ENCODE data around the gene IL20RB. TPM values are rescaled to one million over a fixed set of nuclear protein-coding genes. Genes with fewer than 3 reads are reported as not detected.

Gene IL20RB
- total RNA-seq, 4 donors from 2014 or later, result 257 to 288 (median 273) TPM

DNA sequence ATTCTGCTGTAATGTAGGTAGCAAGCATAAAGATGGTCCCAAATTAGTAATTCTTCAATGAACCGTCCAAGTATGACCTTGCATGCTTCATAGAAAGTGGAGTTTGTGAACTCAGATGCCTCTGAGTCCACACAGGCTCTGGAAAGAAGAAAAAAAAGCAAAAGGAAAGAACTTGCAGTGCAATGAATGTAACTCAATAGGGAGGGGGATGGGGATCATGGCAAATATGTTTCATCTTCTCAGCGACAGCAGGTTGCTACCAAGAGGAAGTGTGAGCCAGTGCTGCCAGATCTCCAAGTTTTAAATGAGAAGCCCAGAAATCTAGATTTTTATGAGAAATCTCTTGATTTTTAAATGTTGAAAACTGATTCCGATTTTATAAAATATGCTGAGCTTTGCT lies 50.3 kb downstream of the IL20RB start:
- WGBS, 2 donors, result 77 to 82% methylated on average over 3 of the region's 3 CpGs

GRCh38 chr3:137008976-137009375 lies 51.2 kb downstream of the IL20RB start:
- DNase-seq (ENCODE audit: low spot score in 2 of 2), result no peak
- no peak overlapping the region for H3K4me3 ChIP-seq (ENCODE audit: low read depth, poor library complexity, severe bottlenecking)
- whole genome bisulfite sequencing, 2 donors, result 91 to 93% methylated on average over 4 of the region's 4 CpGs
- intact Hi-C loops (cut with DNase I; ENCODE audit: low total_unique reads), result no loop called here
- TF ChIP-seq CTCF (IDR thresholded peaks at IDR 0.05), result no peak
- TF ChIP-seq POLR2A (IDR thresholded peaks at IDR 0.05), result no peak

More for the DNA sequence above, 50.3 kb downstream of the IL20RB start:
- no peak overlapping the region for H3K4me3 ChIP-seq (ENCODE audit: low read depth, poor library complexity, severe bottlenecking)
- DNase-seq (ENCODE audit: low spot score in 2 of 2), result no peak
- TF ChIP-seq POLR2A (IDR thresholded peaks at IDR 0.05) (no peak), CTCF (IDR thresholded peaks at IDR 0.05) (no peak)
- intact Hi-C loops (cut with DNase I; ENCODE audit: low total_unique reads), result no loop called here

DNA sequence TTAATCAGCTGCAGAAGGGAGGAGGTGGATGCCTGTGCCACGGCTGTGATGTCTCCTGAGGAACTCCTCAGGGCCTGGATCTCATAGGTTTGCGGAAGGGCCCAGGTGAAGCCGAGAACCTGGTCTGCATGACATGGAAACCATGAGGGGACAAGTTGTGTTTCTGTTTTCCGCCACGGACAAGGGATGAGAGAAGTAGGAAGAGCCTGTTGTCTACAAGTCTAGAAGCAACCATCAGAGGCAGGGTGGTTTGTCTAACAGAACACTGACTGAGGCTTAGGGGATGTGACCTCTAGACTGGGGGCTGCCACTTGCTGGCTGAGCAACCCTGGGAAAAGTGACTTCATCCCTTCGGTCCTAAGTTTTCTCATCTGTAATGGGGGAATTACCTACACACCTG lies 52.4 kb downstream of the IL20RB start:
- H3K4me3 ChIP-seq (ENCODE audit: low read depth, poor library complexity, severe bottlenecking), result no peak overlapping the region
- TF ChIP-seq CTCF (IDR thresholded peaks at IDR 0.05), result no peak
- no peak for TF ChIP-seq POLR2A (IDR thresholded peaks at IDR 0.05)
- DNase-seq (ENCODE audit: low spot score in 2 of 2), result peak in 1 of 2 donors; percentile 10
- WGBS, 2 donors, result 94 to 96% methylated on average over 6 of the region's 6 CpGs
- intact Hi-C loops (cut with DNase I; ENCODE audit: low total_unique reads), result loop anchor here (10.0 kb wide), 2 partner anchors 65 to 615 kb away; no protein-coding TSS in a partner anchor

- WGBS, 2 donors, result 95 to 98% methylated on average over 4 of the region's 4 CpGs
- intact Hi-C loops (cut with DNase I; ENCODE audit: low total_unique reads), result loop anchor here (10.0 kb wide), 2 partner anchors 66 to 616 kb away; no protein-coding TSS in a partner anchor
- peak in 1 of 2 donors; percentile 9 for DNase-seq (ENCODE audit: low spot score in 2 of 2)
- TF ChIP-seq POLR2A (IDR thresholded peaks at IDR 0.05) (no peak), CTCF (IDR thresholded peaks at IDR 0.05) (no peak)
- H3K4me3 ChIP-seq (ENCODE audit: low read depth, poor library complexity, severe bottlenecking), result no peak overlapping the region
These were observed 53.4 kb downstream of the IL20RB start for GRCh38 chr3:137011153-137011552.

- TF ChIP-seq CTCF (IDR thresholded peaks at IDR 0.05) (no peak), POLR2A (IDR thresholded peaks at IDR 0.05) (no peak)
- intact Hi-C loops (cut with DNase I; ENCODE audit: low total_unique reads), result loop anchor here (10.0 kb wide), 2 partner anchors 67 to 617 kb away; no protein-coding TSS in a partner anchor
- no peak overlapping the region for H3K4me3 ChIP-seq (ENCODE audit: low read depth, poor library complexity, severe bottlenecking)
- WGBS, 2 donors, result 32 to 62% methylated on average over 3 of the region's 3 CpGs
- peak in 1 of 2 donors; percentile 10 for DNase-seq (ENCODE audit: low spot score in 2 of 2)
These were observed 54.3 kb downstream of the IL20RB start for GRCh38 chr3:137012097-137012501.

Measured in lower leg skin (tissue), 4 donors.